Endothelial cell of hepatic sinusoid (primary cell): ENCODE results near the gene NOS1AP.
"Not testable (repeated sequence)": the region's sequence is repeated elsewhere in the genome, so short reads cannot be mapped to it uniquely, and the experiment has no call there.

Source experiments
- in situ Hi-C: cut with HindIII; loops from 2 replicates; pipeline ENCODE4 v1.10.0; 2017; ENCODE audit warnings: low sequenced_read_pairs

The NOS1AP gene

DNA sequence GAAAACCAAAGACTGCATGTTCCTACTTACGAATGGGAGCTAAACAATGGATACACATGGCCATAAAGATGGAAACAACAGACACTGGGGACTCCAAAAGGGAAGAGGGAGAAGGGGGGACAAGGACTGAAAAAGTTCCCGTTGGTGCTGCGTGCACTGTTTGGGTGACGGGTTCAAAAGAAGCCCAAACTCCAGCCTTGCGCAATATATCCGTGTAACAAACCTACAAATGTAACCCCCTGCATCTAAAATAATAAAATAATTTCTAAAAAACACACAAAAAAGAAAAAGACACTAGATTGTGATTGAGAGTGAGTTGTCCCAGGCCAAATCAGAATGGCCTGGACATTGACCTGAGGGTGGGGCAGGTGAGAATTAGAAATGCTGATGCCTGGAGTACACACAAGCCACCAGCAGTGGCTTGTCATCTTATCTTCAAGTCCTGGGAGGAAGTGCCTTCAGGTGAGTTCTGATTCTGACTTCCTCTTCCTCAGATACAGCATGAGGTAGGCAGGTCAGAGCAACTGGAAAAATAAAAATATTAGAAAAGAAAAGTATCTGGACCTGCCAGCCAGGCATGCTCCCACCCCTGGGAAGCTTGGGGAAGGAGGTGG is 252.4 kb downstream of the NOS1AP start:
- in situ Hi-C loops, result no loop called here

DNA sequence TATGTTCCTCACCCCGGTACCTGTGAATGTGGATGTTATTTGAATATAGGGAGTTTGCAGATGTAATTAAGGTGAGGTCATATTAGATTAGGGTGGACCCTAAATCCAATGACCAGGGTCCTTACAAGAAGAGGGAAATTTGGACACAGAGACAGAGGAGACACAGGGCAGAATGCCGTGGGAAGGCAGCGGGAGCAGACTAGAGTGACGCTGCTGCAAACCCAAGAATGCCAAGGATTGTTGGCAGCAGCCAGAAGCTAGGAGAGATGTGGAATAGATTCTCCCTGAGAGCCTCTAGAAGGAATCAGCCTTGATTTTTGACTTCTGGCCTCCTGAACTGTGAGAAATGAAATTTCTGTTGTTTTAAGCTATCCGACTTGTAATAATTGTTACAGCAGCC is 253.5 kb downstream of the NOS1AP start:
- in situ Hi-C loops, result no loop called here

DNA sequence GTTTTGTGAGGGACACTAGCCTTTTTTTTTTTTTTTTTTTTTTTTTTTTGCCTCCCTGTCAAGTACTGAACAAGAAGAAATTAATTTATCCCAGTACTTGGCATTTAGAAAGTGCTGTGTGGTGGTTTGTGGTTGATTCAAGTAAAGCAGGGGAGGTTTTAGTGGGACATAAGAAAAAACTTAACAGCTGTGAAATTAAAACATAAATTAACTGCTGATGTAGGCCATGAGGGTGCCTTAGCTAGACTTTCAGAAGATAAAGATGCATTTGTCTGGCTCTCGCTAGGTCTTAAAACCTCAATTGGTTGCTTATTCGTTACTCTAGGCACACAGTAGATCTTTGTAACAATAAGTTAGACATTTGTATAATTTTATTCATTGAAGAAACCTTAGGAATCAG is 254.9 kb downstream of the NOS1AP start:
- in situ Hi-C loops, result no loop called here

DNA sequence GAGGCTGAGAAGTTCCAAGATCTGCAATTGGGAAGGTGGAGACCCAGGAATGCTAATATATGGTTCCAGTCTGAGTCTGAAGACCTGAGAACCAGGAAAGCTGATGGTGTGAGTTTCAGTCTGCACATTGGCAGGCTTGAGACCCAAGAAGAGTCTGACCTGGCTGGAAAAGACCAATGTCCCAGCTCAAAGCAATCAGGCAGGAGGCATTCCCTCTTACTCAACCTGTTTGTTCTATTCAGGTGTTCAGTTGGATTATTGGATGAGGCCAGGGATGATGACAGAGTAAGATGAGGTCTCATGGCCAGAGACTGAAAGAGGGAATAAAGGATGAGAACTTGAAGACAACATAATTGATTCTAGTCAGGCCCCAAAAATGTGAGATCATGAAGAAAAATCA is 257.1 kb downstream of the NOS1AP start:
- in situ Hi-C loops, result no loop called here

DNA sequence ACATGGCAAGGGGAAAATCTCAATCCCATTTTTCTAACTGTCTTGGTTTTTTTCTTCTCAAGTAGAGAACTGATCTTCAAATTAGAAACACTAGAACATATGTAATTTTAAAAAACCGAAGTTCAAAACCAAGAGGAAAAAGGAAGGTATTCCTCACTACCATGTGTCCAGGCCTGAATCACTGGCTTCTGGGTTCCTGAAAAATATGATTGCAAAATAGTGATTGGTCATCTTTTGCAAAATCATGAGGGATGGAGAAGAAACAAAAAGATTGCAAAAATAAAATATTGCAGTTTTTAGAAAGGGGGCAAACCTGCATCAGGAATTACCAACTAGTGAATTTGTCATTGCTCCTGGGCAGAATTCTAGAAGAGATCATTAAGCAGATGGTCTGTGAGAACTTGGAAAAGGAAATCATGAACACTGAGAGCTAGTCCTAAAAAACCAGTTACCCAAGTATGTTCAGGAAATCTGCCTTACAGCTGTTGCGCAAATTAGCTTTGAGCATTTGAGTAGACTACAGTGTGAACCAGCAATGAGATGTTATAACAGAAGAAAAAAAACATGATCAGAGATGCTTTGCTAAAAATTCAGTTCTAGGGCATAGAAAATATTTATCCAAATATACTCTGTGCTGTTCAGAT is 257.8 kb downstream of the NOS1AP start:
- in situ Hi-C loops, result no loop called here

DNA sequence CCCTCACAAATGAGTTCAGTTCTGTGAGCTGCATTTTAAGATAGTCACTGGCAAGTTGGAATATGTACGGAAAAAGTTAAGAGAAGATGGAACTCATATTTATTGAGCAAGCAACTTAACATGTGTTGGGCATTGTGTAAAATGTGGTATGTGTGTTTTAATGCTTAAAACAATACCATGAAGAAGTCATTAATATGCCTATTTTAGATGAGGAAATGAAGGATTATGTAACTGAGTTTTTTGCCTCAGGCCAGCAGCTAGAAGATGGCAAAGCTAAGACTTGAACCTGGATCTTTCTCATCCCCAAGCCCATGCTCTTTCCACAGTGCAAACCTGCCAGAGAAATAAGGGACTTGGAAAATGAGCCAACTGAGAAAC is 258.3 kb downstream of the NOS1AP start:
- in situ Hi-C loops, result no loop called here

DNA sequence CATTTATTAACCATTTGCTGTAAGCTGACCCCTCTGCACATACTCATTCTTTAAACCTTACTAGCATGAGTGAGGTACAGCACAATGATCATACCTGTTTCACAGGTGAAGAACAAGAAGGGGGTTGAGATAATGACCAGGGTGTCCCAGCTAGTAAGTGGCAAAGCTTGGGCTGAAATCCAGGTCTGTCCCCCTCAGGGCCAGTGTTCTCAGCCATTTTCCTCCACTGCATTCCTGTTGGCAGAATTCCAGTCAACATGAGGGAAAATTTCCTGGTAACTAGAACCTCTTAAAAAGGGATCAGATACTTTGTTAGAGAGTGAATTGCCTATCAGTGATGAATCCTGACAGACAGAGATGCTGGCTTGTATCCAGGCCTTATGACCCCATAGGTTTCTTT is 259.0 kb downstream of the NOS1AP start:
- in situ Hi-C loops, result no loop called here

DNA sequence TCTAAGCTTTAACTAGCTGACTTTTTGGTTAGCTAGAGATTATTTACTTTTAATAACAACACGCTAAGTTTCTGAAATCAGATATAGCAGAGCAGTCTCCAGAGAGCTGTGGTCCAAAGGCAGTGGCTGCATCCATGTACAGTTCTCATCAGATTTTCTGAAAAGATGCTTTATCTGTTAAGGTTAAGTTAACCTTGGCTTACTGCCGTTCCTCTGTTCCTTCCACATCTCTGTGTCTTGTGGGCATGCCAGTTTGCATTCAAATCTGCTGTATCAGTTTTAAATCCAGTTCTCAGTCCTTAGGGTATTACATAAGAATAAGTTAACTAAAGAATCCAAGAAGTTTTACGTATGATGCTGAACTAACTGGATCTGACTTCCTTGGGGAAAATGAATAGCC is 260.3 kb downstream of the NOS1AP start:
- in situ Hi-C loops, result no loop called here

DNA sequence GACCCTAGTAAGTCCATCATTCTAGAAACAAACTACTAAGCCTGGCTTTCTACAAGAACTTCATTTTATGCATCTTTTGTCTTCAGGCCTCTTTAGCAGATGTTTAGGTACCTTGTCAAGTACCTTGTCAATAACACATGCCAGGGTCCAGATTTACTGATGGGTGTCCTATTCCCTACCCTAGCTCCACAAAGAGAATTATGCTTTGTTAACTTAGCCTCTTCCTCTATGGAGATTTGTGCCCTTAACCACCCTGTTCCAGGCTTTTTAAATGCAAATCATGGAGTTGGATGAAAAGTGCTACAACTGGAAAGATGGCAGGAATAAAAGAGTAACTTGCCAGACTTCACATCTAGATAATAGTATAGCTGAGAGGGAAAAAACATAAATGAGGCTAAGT is 264.5 kb downstream of the NOS1AP start:
- in situ Hi-C loops, result no loop called here

DNA sequence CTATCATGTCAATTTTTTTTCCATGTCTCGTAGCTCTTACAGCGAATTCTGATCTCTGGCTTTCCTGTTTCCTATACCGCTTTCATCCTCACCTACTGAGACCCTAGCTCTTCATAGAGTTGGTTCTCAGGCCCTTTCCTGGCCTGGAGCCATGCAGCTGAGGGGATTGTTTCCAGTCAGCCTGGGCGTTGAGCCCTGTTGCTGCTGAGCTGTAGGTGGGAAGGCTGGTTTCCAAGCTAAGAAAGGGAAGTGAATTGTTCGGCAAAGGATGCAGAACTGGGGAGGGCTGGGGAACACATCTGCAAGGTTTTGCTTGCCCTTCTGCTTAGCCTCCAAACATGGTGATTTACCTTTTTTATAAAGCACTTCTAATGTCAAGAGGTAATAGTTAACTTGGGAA is 265.6 kb downstream of the NOS1AP start:
- in situ Hi-C loops, result no loop called here

DNA sequence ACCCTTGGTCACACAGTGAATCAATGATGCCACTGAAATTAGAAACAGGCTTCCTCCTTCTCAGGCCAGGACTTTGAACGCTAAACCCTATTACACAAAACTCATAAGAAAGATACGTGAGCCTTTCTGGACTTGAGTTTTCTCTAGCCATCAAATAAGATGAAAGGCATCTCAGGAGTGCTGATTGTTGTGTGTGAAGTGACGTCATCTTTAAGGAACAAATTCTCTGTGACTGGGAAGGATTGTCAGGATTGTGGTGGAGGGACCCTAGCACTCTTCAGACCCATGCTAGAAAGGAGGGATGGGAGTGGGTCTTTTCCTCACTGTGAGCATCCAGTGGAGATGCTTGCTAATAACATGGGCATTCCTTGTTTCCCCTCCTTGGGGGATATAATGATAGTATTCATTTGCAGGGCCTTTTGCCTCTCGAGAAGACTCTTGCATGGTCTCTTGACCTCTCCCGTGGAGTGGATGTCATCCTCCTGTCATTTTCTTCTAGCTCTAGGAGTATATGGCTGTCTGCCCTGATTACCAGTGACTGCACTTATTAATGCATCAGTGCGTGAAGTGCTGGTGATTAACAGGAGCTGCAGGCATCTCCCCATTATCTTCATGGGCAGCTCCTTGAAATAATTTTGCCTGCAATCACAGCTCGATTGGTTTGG is 267.3 kb downstream of the NOS1AP start:
- in situ Hi-C loops, result no loop called here

DNA sequence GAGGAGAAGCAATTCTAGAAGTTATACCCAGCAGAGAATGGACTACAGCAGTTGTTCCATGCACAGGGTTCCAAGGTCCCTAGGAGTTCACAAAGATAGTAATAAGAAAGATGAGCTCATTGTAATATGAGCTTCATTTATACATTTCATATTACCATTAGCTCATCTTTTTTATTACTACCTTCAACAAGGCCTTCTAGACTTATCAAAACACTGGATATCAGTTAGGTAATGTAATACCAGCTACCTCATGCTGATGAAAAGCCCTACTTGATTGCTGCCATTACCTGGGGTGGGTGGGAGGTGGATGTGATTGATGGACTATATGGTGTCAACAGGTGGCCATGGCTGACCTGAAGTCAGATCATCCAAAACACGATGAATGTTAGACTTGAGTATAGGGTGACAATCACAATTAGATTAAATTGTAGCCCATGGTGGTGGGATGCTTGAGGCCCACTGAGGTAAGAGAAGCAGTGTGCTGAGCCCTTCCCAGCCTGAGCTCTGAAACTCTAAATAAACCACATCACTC is 273.0 kb downstream of the NOS1AP start:
- in situ Hi-C loops, result no loop called here

DNA sequence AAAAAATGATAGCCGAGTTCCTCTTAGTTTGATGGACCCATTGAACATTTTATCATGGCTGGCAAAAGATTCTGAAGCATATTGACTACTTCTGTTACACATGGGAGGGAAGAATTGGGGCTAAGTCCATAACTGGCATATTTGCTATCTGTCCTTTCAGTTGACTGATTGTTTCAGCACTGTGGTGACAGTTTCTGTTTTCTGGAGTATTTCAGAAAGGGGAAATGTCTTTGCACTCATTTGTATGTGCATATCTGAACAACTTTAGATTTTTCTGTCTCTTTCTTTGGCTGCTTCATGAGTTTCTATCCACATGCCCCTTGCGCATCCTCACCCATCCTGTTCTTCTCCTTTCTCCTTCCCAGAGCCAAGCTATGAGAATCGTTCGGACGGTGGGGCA is 274.0 kb downstream of the NOS1AP start:
- in situ Hi-C loops, result no loop called here

DNA sequence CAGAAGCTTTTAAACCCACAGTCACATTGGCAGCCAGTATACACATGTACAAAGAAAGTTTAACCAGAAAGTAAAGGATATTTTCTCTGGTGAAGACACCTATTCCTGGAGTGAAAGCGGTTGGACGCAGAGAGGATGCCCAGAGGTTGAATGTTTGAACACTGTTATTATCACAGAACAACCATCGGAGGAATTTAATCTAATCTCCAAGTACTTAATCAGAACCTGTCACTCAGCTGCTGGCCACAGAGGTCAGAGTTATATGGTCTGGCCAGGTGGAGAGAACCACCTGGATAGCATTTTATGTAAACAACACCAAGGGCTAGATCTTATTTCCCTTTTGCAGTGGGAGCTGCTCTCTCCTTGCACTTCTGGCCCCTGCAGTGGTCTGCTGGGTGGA is 277.8 kb downstream of the NOS1AP start:
- in situ Hi-C loops, result no loop called here

DNA sequence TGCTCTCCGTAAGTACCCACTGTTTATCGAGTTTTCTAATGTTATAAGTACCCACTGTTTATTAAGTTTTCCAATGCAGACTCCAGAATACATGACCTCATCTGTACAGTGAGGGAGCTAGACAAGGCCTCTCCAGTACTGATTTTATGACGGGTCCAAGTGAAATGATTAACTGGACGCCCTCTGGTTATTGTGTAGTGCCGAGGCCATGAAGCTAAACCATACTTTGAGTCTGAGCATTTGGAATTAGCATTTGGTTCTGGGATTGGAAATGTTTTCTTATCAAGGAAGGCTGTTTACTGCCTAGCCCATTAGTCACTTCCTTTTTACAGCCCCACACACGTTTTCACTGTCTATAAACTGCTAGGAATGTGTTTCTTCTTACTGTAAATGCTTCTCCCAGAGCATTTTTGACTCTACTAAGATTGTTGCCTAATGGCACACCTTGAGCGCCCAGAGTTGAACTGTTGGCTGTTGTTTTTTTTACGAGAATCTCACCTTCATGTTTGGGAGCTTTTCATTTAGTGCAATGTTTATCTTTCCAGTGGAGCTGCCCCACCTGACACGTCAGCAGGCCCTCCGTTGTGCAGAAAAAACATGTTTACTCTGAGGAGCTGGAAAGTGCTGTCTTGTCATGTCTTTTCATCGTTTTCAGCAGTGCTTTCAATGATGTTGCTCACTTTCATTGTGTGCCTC is 280.3 kb downstream of the NOS1AP start:
- in situ Hi-C loops, result no loop called here

DNA sequence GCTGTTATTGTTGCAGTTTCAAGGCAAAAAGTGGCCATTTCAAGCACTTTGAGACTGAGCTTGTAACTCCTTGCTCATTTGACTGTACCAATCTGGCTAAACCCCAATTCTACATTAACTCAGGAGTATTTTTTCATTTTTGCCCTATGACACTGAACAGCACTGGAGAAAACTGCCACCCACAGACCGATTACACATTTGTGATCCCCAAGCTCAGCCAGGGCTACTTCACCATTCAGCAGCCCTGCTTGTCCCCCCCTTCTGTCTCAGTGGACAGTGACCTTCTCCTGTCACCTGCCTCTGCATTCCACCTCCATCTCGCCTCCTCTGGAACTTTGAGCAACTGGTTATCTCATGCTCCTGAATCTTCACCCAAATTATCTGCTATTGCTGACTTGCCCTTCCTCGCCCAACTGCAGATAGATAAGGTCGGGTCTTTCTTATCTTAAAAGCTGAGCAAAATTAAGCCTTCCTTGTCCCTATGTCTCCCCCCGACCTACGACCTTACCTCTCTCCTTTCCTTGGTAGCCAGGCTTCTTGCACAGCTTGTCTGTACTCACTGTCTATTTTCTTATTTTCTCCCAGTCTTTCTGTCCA is 281.9 kb downstream of the NOS1AP start:
- in situ Hi-C loops, result no loop called here

DNA sequence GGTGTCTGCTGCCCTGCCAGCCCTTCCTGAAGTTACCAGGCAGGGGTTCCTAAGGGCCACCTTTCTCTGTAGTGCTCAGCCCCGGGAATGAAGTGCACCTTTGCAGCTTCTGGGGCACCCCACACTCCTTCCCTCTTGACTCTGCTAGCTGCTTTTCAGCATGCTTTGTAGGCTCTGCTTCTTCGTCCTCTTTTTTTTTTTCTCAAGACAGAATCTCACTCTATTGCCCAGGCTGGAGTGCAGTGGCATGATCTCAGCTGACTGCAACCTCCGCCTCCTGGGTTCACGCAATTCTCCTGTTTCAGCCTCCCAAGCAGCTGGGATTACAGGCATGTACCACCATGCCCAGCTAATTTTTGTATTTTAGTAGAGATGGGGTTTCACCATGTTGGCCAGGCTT is 282.4 kb downstream of the NOS1AP start:
- in situ Hi-C loops, result not testable (repeated sequence)

DNA sequence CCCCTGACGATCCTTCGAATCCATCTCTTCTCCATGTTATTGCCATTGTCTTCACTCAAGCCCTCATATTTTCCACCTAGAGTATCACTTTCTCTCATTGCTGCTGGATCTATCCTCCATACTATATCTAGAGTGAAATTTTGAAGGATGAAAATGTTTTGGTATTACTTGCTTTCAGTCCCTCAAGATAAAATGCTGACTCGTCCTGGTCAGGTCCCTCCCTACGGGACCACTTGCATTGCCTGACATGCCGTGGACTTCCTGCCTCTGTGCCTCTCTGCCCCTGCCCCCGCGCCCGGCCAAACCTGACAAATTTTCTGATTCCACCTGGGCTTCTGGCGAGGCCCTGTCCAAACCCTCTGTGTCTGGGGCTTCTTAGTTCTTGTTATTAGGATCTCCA is 283.6 kb downstream of the NOS1AP start:
- in situ Hi-C loops, result no loop called here

DNA sequence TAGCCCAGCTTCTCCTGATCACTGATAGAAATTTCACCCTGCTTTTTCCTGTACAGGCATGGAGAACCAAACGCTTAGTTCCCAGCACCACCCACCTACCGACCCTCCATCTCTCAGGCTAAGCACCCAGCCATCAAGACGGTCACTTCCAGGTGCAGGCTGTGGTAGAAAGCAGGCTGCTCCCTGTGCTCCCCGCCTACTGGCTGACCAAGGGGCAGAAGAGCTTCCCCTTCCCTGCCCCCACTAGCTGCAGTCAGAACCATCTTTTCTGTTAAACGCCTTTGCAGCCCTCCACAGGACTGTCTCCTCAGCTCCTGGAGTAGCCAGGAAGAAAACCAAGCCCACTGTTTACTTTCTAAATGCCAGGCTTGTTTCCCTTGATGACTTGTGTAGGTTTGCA is 284.2 kb downstream of the NOS1AP start:
- in situ Hi-C loops, result no loop called here

DNA sequence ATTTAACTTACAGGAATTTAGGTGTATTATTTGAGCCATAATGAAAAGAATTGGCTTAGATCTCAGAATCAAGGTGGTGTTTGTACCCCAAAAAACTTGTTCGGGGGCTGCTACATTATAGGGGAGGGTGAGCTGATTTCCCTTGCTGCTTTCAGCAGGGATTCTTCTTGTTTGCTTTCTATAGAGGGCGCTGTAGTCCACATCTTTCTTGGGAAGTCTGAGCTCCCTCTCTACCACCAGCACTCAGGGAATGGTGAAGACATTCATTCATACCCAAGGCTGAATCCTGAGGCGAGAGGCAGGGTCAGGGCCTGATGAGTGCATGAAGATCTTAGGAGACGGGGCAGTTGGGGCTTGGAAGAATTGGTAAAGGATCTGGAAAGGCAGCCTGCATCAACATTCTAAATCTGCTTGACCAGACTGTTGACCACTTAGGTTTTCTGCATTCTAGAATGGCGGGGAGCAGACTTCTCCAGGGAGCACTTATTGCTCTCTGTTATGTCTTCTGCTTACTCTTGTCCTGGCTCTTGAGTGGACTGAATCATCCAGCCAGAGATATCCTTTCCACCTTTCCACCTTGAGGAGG is 288.3 kb downstream of the NOS1AP start:
- in situ Hi-C loops, result no loop called here

DNA sequence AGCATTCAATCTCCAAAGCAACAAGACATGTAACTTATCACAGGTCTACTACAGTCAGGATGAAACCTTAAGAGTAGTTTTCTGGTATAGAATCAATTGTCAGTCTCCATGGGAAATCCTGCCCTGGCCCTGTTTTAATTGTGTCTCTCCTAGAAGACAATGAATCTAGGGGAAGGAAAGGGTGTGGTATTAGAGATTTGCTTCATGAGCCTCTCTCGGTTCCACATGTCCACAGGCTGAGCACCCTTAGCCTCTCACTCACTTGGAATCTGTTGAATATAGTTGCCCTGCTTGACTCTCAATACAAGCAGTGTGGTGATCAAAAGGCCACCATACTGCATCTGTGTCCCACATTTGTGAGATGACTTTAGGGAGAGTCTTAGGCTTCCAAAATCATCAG is 289.4 kb downstream of the NOS1AP start:
- in situ Hi-C loops, result no loop called here
